C4-2B (cell line): ENCODE measurements around the gene CNTN5.

Source experiments
- ZFX ChIP-seq: fragments of 450-650 bp; IDR thresholded peaks from 2 replicates; pipeline ENCODE4 v1.6.1; 2017
- TF ChIP-seq, protein P1 (sequence below): fragments of 450-650 bp; conservative IDR thresholded peaks from 2 replicates; pipeline ENCODE4 v1.5.1; 2017; ENCODE audit warnings: mild to moderate bottlenecking

DNA sequence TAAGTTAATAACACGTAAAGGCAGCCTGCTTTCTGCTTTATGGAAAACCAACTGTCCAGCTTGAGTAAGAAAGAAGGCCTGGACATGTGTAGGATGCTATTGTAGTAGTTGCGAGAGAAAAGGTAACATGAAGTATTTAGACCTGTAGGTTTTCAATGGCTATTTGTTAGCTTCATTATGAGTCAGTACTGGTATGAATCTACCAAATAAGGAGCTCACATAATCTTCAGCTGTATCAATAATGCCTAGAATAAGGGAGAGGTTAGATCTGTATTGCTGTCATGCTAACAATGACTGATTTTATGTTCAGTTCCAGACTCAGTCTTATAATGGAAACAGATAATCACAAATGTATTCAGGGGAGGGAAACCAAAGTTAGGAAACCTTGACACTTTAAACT is 550.3 kb downstream of the CNTN5 start:
- TF ChIP-seq, protein P1, sequence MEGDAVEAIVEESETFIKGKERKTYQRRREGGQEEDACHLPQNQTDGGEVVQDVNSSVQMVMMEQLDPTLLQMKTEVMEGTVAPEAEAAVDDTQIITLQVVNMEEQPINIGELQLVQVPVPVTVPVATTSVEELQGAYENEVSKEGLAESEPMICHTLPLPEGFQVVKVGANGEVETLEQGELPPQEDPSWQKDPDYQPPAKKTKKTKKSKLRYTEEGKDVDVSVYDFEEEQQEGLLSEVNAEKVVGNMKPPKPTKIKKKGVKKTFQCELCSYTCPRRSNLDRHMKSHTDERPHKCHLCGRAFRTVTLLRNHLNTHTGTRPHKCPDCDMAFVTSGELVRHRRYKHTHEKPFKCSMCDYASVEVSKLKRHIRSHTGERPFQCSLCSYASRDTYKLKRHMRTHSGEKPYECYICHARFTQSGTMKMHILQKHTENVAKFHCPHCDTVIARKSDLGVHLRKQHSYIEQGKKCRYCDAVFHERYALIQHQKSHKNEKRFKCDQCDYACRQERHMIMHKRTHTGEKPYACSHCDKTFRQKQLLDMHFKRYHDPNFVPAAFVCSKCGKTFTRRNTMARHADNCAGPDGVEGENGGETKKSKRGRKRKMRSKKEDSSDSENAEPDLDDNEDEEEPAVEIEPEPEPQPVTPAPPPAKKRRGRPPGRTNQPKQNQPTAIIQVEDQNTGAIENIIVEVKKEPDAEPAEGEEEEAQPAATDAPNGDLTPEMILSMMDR, result no peak
- no peak for TF ChIP-seq ZFX
